HCT116 (cell line): ENCODE data around the gene ATG14. TPM values are rescaled to one million over a fixed set of nuclear protein-coding genes. Genes with fewer than 3 reads are reported as not detected.

ENCODE experiments used
- ATAC-seq: fragments of 200-7000 bp; cut with Tn5 transposase; 2 replicates; pipeline ENCODE4 v1.9.1; 2020; ENCODE audit warnings: mild to moderate bottlenecking, moderate library complexity
- BruUV-seq: library from RNA; stranded (reverse); fragments of 400-500 nt; replicated peaks from 2 replicates; lab custom pipeline; 2021; lab: Mats Ljungman, UMichigan
- CTCF ChIA-PET: fragments of 300-600 bp; sonication (Branson Sonifier 250); formaldehyde crosslinking; loops from one replicate; lab custom pipeline; 2021; ENCODE audit warnings: antibody characterized with exemption; lab: Charles Lee
- POLR2A ChIA-PET: fragments of 300-600, 350-600 bp; sonication (Branson Sonifier 250); formaldehyde crosslinking; loops from one replicate; lab custom pipeline; 2021; ENCODE audit warnings: antibody characterized with exemption; lab: Charles Lee
- RAD21 ChIA-PET, 2 experiments: fragments of 300-600 bp; sonication (Branson Sonifier 250); formaldehyde crosslinking; loops; one replicate each; lab custom pipeline; 2023; ENCODE audit warnings: low total read pairs in 2 of 2; ENCODE audit not compliant: uncharacterized antibody in 2 of 2, unreplicated experiment in 2 of 2, low non-redundant PET in 1 of 2; lab: Charles Lee
- DNase-seq: peaks from one replicate; pipeline ENCODE4 v3.0.0-alpha.2; 2010; ENCODE audit warnings: low read depth, low spot score
- H2AFZ ChIP-seq: fragments of 200-600 bp; shearing (Covaris generic), sonication (generic); 2 replicates; pipeline ENCODE4 v1.6.1; 2017; ENCODE audit warnings: low read depth, mixed run types, mixed read lengths, antibody characterized with exemption, low read length; ENCODE audit not compliant: poor library complexity, severe bottlenecking
- H3K27ac ChIP-seq: 2 replicates; pipeline ENCODE4 v1.5.1; 2012; ENCODE audit warnings: low read depth, low read length
- H3K27me3 ChIP-seq: fragments of 200-600 bp; sonication (generic); 2 replicates; pipeline ENCODE4 v1.6.1; 2016; ENCODE audit warnings: mixed run types, low read length, mixed read lengths; ENCODE audit not compliant: insufficient read depth
- H3K36me3 ChIP-seq, 2 experiments: fragments of 200-500 bp in 1 of 2; fragments of 200-600 bp in 1 of 2; sonication (Bioruptor generic) in 1 of 2; sonication (generic) in 1 of 2; 2 replicates each; pipeline versions ENCODE4 v1.5.1 to v1.6.1; 2014 to 2016; ENCODE audit warnings: low read length in 2 of 2, inconsistent platforms in 1 of 2, mixed read lengths in 1 of 2, mixed run types in 1 of 2; ENCODE audit not compliant: insufficient read depth in 2 of 2, control insufficient read depth in 1 of 2
- H3K4me1 ChIP-seq, 2 experiments: fragments of 200-600 bp in 1 of 2; sonication (generic) in 1 of 2; 2 replicates each; pipeline versions ENCODE4 v1.5.1 to v1.6.1; 2012 to 2017; ENCODE audit warnings: low read length in 2 of 2, inconsistent platforms in 1 of 2, mild to moderate bottlenecking in 1 of 2, mixed read lengths in 1 of 2, mixed run types in 1 of 2, moderate library complexity in 1 of 2; ENCODE audit not compliant: insufficient read depth in 2 of 2, control insufficient read depth in 1 of 2
- H3K4me2 ChIP-seq: fragments of 200-600 bp; sonication (generic); 2 replicates; pipeline ENCODE4 v1.6.1; 2017; ENCODE audit warnings: mixed run types, low read length, mixed read lengths
- H3K4me3 ChIP-seq, 2 experiments: fragments of 200-600 bp in 1 of 2; sonication (generic) in 1 of 2; replicated peaks in 1 of 2; 2 replicates each; pipeline ENCODE4 v1.5.1; 2011 to 2016; ENCODE audit warnings: low read length in 2 of 2, control low read depth in 1 of 2, low read depth in 1 of 2, mild to moderate bottlenecking in 1 of 2, mixed read lengths in 1 of 2, mixed run types in 1 of 2
- H3K79me2 ChIP-seq: fragments of 200-600 bp; sonication (generic); 2 replicates; pipeline ENCODE4 v1.6.1; 2017; ENCODE audit warnings: mild to moderate bottlenecking, mixed run types, low read length, moderate library complexity, mixed read lengths; ENCODE audit not compliant: insufficient read depth
- H3K9ac ChIP-seq: fragments of 200-600 bp; sonication (generic); 2 replicates; pipeline ENCODE4 v1.6.1; 2016; ENCODE audit warnings: low read length, mixed read lengths
- H3K9me2 ChIP-seq: fragments of 200-600 bp; sonication (generic), shearing (Covaris generic); 2 replicates; pipeline ENCODE4 v1.6.1; 2017; ENCODE audit warnings: mixed run types, mild to moderate bottlenecking, moderate library complexity; ENCODE audit not compliant: insufficient read depth
- H3K9me3 ChIP-seq, 2 experiments: fragments of 200-500 bp in 1 of 2; fragments of 200-600 bp in 1 of 2; sonication (Bioruptor generic) in 1 of 2; sonication (generic) in 1 of 2; 2 replicates each; pipeline ENCODE4 v1.6.1; 2014 to 2017; ENCODE audit warnings: low read length in 2 of 2, mixed read lengths in 2 of 2, inconsistent platforms in 1 of 2, low read depth in 1 of 2, mild to moderate bottlenecking in 1 of 2, mixed run types in 1 of 2, moderate library complexity in 1 of 2; ENCODE audit not compliant: control insufficient read depth in 1 of 2, insufficient read depth in 1 of 2
- H4K20me1 ChIP-seq: fragments of 200-600 bp; sonication (generic), shearing (Covaris generic); 2 replicates; pipeline ENCODE4 v1.6.1; 2017; ENCODE audit warnings: mixed run types, mild to moderate bottlenecking, moderate library complexity; ENCODE audit not compliant: insufficient read depth
- EGR1 ChIP-seq: IDR thresholded peaks from 2 replicates; pipeline ENCODE4 v1.6.1; 2012; ENCODE audit warnings: low read depth
- EZH2 ChIP-seq: fragments of 200-600 bp; sonication (generic); IDR thresholded peaks from 2 replicates; pipeline ENCODE4 v1.6.1; 2017; ENCODE audit warnings: antibody characterized with exemption, mixed run types
- MAX ChIP-seq: IDR thresholded peaks from 2 replicates; pipeline ENCODE4 v1.6.1; 2012
- POLR2AphosphoS5 ChIP-seq: IDR thresholded peaks from 2 replicates; pipeline ENCODE4 v1.6.1; 2011; ENCODE audit warnings: mild to moderate bottlenecking, low read depth, low read length, moderate library complexity
- RAD21 ChIP-seq: IDR thresholded peaks from 2 replicates; pipeline ENCODE4 v1.6.1; 2012; ENCODE audit warnings: low read depth, mild to moderate bottlenecking
- SP1 ChIP-seq: IDR thresholded peaks from 2 replicates; pipeline ENCODE4 v1.6.1; 2012; ENCODE audit warnings: low read depth
- SRF ChIP-seq: IDR thresholded peaks from 2 replicates; pipeline ENCODE4 v1.6.1; 2012; ENCODE audit warnings: low read depth
- ZNF274 ChIP-seq: fragments of 200-500 bp; sonication (Bioruptor generic); IDR thresholded peaks from 2 replicates; pipeline ENCODE4 v1.6.1; 2014; ENCODE audit warnings: mild to moderate bottlenecking, low read depth, low read length, inconsistent platforms
- intact Hi-C: fragments of 100-400 bp; cut with micrococcal nuclease; formaldehyde crosslinking; loops from 2 replicates; pipeline ENCODE4 v1.10.0; 2022
- total RNA-seq: library from RNA; stranded (reverse); gene quantifications from one replicate; pipeline ENCODE4 v1.2.1, GENCODE V29; 2021; ENCODE audit not compliant: unreplicated experiment

The ATG14 gene
- total RNA-seq, 1 experiment from 2014 or later, result 9.9 TPM

- intact Hi-C loops, result no loop called here
- Histone ChIP-seq H3K36me3 (no peaks in the 10 kb centered on the region), H3K9me3 (no peaks in the 10 kb centered on the region), H3K27ac (no peak overlapping the region), H2AFZ (no peak overlapping the region), H3K79me2 (peaks cover 68% of the 10 kb centered on the region), H3K9me2 (no peaks in the 10 kb centered on the region), H3K4me3 (no peak overlapping the region), H4K20me1 (peaks cover 5% of the 10 kb centered on the region; the same call in 1 of the 2 replicates), H3K9ac (no peak overlapping the region), H3K27me3 (no peaks in the 10 kb centered on the region), H3K4me2 (no peak overlapping the region), H3K4me1 (peaks cover 0 to 12% of the 10 kb centered on the region in 2 experiments; a peak in 1 of 4 replicates)
- POLR2A ChIA-PET, result no interaction called here
- no peak for ATAC-seq
- CTCF ChIA-PET, result interaction anchor here (1.0 kb wide), 1 partner anchor 22 kb away, joined by 3 read pairs; no protein-coding TSS in a partner anchor
- RAD21 ChIA-PET, result no interaction called here
- no TSS peak for BruUV-seq
- TF ChIP-seq RAD21, result no peak
- no peak for TF ChIP-seq ZNF274
- no peak for TF ChIP-seq SRF
- TF ChIP-seq POLR2AphosphoS5, result no peak
- TF ChIP-seq MAX, result no peak
- no peak for TF ChIP-seq EZH2
- no peak for TF ChIP-seq SP1
- no peak for TF ChIP-seq EGR1
- DNase-seq, result no peak
Observed at GRCh38 chr14:55332654-55333570, 78.7 kb downstream of the ATG14 start.
